ENCODE measurements around the gene PPARA. TPM values are rescaled to one million over a fixed set of nuclear protein-coding genes. Genes with fewer than 3 reads are reported as not detected.

Gene PPARA
- total and polyA plus RNA-seq, 2 experiments from 2014 or later, result 8.7 to 14.4 TPM

DNA sequence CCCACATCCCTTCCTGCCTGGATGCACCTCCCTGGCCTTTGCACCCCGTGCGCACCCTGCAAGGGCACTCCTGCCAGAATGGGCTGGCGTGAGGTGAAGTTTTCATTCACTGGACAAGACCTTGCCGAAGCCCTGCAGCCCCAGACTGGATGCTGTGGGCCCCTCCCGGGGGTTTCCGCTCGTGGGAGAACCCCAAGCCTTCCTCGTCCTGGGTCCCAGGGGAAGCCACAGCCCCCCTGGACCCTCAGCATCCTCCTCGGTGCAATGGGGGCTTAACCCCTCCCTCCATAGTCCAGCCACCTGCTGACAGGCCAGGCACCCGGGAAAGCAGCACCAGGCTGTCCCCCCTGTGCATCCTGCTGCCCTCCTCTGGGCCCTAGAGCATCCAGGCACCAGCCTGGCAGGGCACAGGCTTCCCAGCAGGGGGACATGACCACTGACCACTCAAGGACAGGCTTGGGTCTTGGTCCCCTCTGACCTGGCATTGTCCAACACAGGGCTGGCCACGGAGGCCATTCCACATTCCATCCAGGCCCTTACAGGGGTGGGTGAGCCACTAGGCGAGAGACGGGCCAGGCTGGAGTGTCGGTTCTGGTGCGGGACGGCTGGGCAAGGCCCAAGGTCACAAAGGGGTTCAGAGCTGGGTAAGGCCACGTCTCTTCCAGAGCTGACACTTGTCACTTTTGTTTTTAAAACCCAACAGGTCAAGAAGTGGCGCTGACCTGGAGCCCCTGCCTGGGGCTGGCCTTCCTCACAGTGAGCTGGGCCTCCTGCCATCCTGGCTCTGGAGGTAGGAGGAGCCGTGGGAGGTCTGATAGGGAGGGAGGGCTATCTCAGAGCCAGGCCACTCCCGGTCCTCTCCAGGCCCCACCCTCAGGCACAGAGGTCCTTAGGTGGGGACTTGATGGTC is 41.5 kb upstream of the PPARA start:
- in situ Hi-C loops (cut with MboI), result no loop called here
- WGBS, 2 experiments (ENCODE audit: low coverage in 1 of 2, low lambda C conversion rate in 2 of 2, missing lambda C conversion rate in 2 of 2), result 59 to 61% methylated on average over 19 to 20 of the region's 20 CpGs
- peak overlapping the region; percentile 82 for H3K27ac ChIP-seq

GRCh38 chr22:46109474-46110003 is 40.8 kb upstream of the PPARA start:
- H3K4me1 ChIP-seq (ENCODE audit: insufficient read depth), result peaks cover 37% of the 10 kb centered on the region

More for the DNA sequence above, 41.5 kb upstream of the PPARA start:
- Histone ChIP-seq H3K4me1 (ENCODE audit: insufficient read depth) (peaks cover 37% of the 10 kb centered on the region), H3K9me3 (ENCODE audit: low read depth) (no peaks in the 10 kb centered on the region), H3K36me3 (ENCODE audit: low read depth) (peaks cover 25% of the 10 kb centered on the region), H2AFZ (no peak overlapping the region), H3K79me2 (ENCODE audit: insufficient read depth) (peaks cover 84% of the 10 kb centered on the region), H3K27me3 (replicated peaks; ENCODE audit: insufficient read depth) (no peaks in the 10 kb centered on the region), H4K20me1 (ENCODE audit: insufficient read depth) (no peaks in the 10 kb centered on the region), H3K4me3 (no peak overlapping the region), H3K9ac (peak overlapping the region; percentile 64; the same call in 1 of the 2 replicates), H3K9me2 (ENCODE audit: insufficient read depth) (no peaks in the 10 kb centered on the region), H3F3A (ENCODE audit: insufficient read depth) (peaks cover 71% of the 10 kb centered on the region), H3K4me2 (ENCODE audit: unreplicated experiment) (no peak overlapping the region)
- TF ChIP-seq EZH2phosphoT487 (IDR thresholded peaks at IDR 0.05; ENCODE audit: insufficient read depth, low read depth) (no peak), EZH2 (IDR thresholded peaks at IDR 0.05; ENCODE audit: insufficient read depth, poor library complexity, severe bottlenecking) (no peak)
- DNase-seq, result peak; percentile 78

DNA sequence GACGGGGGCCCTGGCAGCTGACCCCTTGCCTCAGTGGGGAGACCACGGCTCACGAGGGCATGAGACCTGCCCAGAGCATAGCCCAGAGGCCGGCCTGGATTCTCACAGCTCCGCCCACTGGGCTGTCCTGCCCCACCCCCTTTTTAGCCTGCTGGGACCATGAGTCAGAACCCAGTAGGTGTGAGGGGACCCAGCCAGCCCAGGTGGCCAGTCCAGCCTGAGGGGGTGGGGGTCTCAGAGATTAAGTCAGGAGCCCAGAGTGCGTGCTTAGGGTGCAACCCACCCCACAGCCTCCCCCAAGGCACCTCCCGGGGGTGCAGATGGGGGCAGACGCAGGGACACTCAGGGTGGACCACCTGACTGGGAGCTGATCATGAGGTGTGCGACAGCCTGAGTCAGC is 40.1 kb upstream of the PPARA start:
- Histone ChIP-seq H3K4me1 (ENCODE audit: insufficient read depth) (peaks cover 35% of the 10 kb centered on the region), H3K27ac (peak overlapping the region; percentile 82), H3K9me3 (ENCODE audit: low read depth) (no peaks in the 10 kb centered on the region), H2AFZ (no peak overlapping the region), H3K36me3 (ENCODE audit: low read depth) (peaks cover 25% of the 10 kb centered on the region), H3K79me2 (ENCODE audit: insufficient read depth) (peaks cover 70% of the 10 kb centered on the region), H3K9me2 (ENCODE audit: insufficient read depth) (no peaks in the 10 kb centered on the region), H3K9ac (peak overlapping the region; percentile 26), H3K4me3 (no peak overlapping the region), H3K4me2 (ENCODE audit: unreplicated experiment) (no peak overlapping the region), H4K20me1 (ENCODE audit: insufficient read depth) (no peaks in the 10 kb centered on the region), H3F3A (ENCODE audit: insufficient read depth) (peaks cover 81% of the 10 kb centered on the region), H3K27me3 (replicated peaks; ENCODE audit: insufficient read depth) (no peaks in the 10 kb centered on the region)
- TF ChIP-seq EZH2phosphoT487 (IDR thresholded peaks at IDR 0.05; ENCODE audit: insufficient read depth, low read depth) (no peak), EZH2 (IDR thresholded peaks at IDR 0.05; ENCODE audit: insufficient read depth, poor library complexity, severe bottlenecking) (no peak)
- 46 to 49% methylated on average over 9 of the region's 9 CpGs for WGBS, 2 experiments (ENCODE audit: low coverage in 1 of 2, low lambda C conversion rate in 2 of 2, missing lambda C conversion rate in 2 of 2)
- peak; percentile 82 for DNase-seq
- in situ Hi-C loops (cut with MboI), result no loop called here

More at GRCh38 chr22:46109474-46110003, 40.8 kb upstream of the PPARA start:
- no peak overlapping the region for H3K4me2 ChIP-seq (ENCODE audit: unreplicated experiment)
- DNase-seq, result peak; percentile 47
- H3K4me3 ChIP-seq, result no peak overlapping the region
- H3K79me2 ChIP-seq (ENCODE audit: insufficient read depth), result peaks cover 77% of the 10 kb centered on the region
- no peaks in the 10 kb centered on the region for H3K9me3 ChIP-seq (ENCODE audit: low read depth)
- H3K27ac ChIP-seq, result peak overlapping the region; percentile 82
- in situ Hi-C loops (cut with MboI), result no loop called here
- WGBS, 2 experiments (ENCODE audit: low coverage in 1 of 2, low lambda C conversion rate in 2 of 2, missing lambda C conversion rate in 2 of 2), result 70 to 74% methylated on average over 12 to 13 of the region's 13 CpGs
- H3K9me2 ChIP-seq (ENCODE audit: insufficient read depth), result no peaks in the 10 kb centered on the region
- peaks cover 74% of the 10 kb centered on the region for H3F3A ChIP-seq (ENCODE audit: insufficient read depth)
- peak overlapping the region; percentile 64; the same call in 1 of the 2 replicates for H3K9ac ChIP-seq
- no peaks in the 10 kb centered on the region for H3K27me3 ChIP-seq (replicated peaks; ENCODE audit: insufficient read depth)
- H3K36me3 ChIP-seq (ENCODE audit: low read depth), result peaks cover 29% of the 10 kb centered on the region
- no peaks in the 10 kb centered on the region for H4K20me1 ChIP-seq (ENCODE audit: insufficient read depth)
- H2AFZ ChIP-seq, result no peak overlapping the region
- TF ChIP-seq EZH2phosphoT487 (IDR thresholded peaks at IDR 0.05; ENCODE audit: insufficient read depth, low read depth) (no peak), EZH2 (IDR thresholded peaks at IDR 0.05; ENCODE audit: insufficient read depth, poor library complexity, severe bottlenecking) (no peak)

GRCh38 chr22:46111645-46112306 is 38.5 kb upstream of the PPARA start:
- Histone ChIP-seq H3K9me2 (ENCODE audit: insufficient read depth) (no peaks in the 10 kb centered on the region), H3K9ac (0 out of 2 replicates have a peak overlapping the region, but pooled peaks have one; percentile 9), H3K4me1 (ENCODE audit: insufficient read depth) (peaks cover 30% of the 10 kb centered on the region), H3K9me3 (ENCODE audit: low read depth) (no peaks in the 10 kb centered on the region), H2AFZ (no peak overlapping the region), H3F3A (ENCODE audit: insufficient read depth) (peaks cover 83% of the 10 kb centered on the region), H3K36me3 (ENCODE audit: low read depth) (peaks cover 19% of the 10 kb centered on the region), H3K79me2 (ENCODE audit: insufficient read depth) (peaks cover 55% of the 10 kb centered on the region), H4K20me1 (ENCODE audit: insufficient read depth) (no peaks in the 10 kb centered on the region), H3K4me3 (no peak overlapping the region), H3K27me3 (replicated peaks; ENCODE audit: insufficient read depth) (no peaks in the 10 kb centered on the region), H3K4me2 (ENCODE audit: unreplicated experiment) (no peak overlapping the region), H3K27ac (peak overlapping the region; percentile 82)
- in situ Hi-C loops (cut with MboI), result no loop called here
- WGBS, 2 experiments (ENCODE audit: low coverage in 1 of 2, low lambda C conversion rate in 2 of 2, missing lambda C conversion rate in 2 of 2), result 52 to 53% methylated on average over 19 to 20 of the region's 20 CpGs
- TF ChIP-seq EZH2 (IDR thresholded peaks at IDR 0.05; ENCODE audit: insufficient read depth, poor library complexity, severe bottlenecking) (no peak), EZH2phosphoT487 (IDR thresholded peaks at IDR 0.05; ENCODE audit: insufficient read depth, low read depth) (no peak)
- DNase-seq, result peak; percentile 59

Measured in GM23248 (cell line).